Stimulated activated naive CD8-positive, alpha-beta T cell treated with anti-CD3 and anti-CD28 coated beads, Interleukin-15, Interleukin-2, amounts not matched to agents 100 U/mL and 50 U/mL, for 24 hours (primary cell): ENCODE measurements around the gene DHRS11.

Source experiments
- ATAC-seq: fragments of 150-1000 bp; cut with Tn5 transposase; one replicate; pipeline ENCODE4 v1.10.0; 2021
- DNase-seq: peaks from one replicate; pipeline ENCODE4 v3.0.0; 2021

Gene DHRS11

DNA sequence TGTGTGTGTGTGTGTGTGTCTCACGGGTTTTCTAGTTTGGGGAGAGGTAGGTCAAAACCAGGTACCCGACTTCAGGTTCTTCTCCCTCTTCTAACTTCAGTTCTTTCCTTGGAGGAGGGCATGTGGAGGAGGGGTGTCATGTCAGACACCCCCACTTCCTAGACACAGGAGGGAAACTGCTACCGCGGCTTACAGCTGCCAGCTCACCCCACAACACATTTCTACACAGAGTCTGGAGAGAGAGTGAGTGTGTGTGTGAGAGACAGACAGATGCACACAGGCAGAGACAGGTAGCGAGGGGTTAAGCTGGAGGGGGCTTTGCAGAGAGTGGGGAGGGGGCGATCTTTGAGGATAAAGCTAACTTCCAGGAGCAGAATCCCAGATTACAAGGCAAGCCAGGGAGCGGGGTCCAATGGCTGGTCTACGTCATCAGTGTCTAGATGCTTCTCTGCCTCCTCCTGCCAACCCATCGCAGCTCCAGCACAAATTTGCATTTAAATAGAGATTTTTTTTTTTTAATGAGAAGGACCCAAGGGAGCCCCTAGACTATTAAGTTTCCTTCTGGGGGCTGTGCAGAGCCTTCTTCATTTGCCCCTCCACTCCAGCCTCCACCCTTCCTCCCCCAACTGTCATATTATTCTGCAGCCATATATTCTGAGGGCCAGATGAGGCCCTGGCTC is 58.6 kb downstream of the DHRS11 start:
- ATAC-seq (no peak), DNase-seq (no peak)
